H7 (cell line): ENCODE measurements around the gene INPP5K. TPM values are rescaled to one million over a fixed set of nuclear protein-coding genes. Genes with fewer than 3 reads are reported as not detected.

ENCODE experiments used
- total RNA-seq: library from RNA; depleted of rRNA; stranded (reverse); fragments of >200 nt; shearing (Covaris generic); gene quantifications from 2 replicates; pipeline ENCODE4 v1.2.3, GENCODE V29; 2014; rRNA removed

INPP5K gene
- total RNA-seq, 1 experiment from 2014 or later, result 17.6 TPM

Other genes with a start within 250 kb of the INPP5K start
- gene BHLHA9, start 246.2 kb downstream of the INPP5K start, total RNA-seq, result not detected in 2 replicates
- gene TRARG1, start 236.9 kb downstream of the INPP5K start, total RNA-seq, result not detected in 2 replicates
- gene YWHAE, start 116.4 kb downstream of the INPP5K start, total RNA-seq, result 303 and 330 TPM in 2 replicates
- 60.5 and 68.4 TPM in 2 replicates for gene CRK, start 60.4 kb downstream of the INPP5K start, total RNA-seq
- gene MYO1C, start 23.9 kb downstream of the INPP5K start, total RNA-seq, result 55.9 and 62.6 TPM in 2 replicates
- 22.5 and 23.1 TPM in 2 replicates for gene PITPNA, start 46.2 kb upstream of the INPP5K start, total RNA-seq
- 36.0 and 37.7 TPM in 2 replicates for gene SLC43A2, start 112.2 kb upstream of the INPP5K start, total RNA-seq
- 5.1 and 7.6 TPM in 2 replicates for gene SCARF1, start 129.1 kb upstream of the INPP5K start, total RNA-seq
- gene RILP, start 133.3 kb upstream of the INPP5K start, total RNA-seq, result 31.0 and 32.8 TPM in 2 replicates
- gene PRPF8, start 168.3 kb upstream of the INPP5K start, total RNA-seq, result 128 and 146 TPM in 2 replicates
- gene TLCD2, start 193.8 kb upstream of the INPP5K start, total RNA-seq, result 0.04 and 0.45 TPM in 2 replicates
- gene WDR81, start 208.1 kb upstream of the INPP5K start, total RNA-seq, result 13.2 and 14.3 TPM in 2 replicates
- 0.52 and 0.74 TPM in 2 replicates for gene SERPINF2, start 226.3 kb upstream of the INPP5K start, total RNA-seq
- gene SERPINF1, start 245.4 kb upstream of the INPP5K start, total RNA-seq, result 30.3 and 33.4 TPM in 2 replicates